OCI-LY3 (cell line): Measurements from ENCODE around the gene SCD5.

Source experiments
- EZH2phosphoT487 ChIP-seq: fragments of 200-600 bp; shearing (Covaris generic); IDR thresholded peaks from 2 replicates; pipeline ENCODE4 v1.6.1; 2018; ENCODE audit warnings: antibody characterized with exemption, mixed run types, low read depth
- TF ChIP-seq, protein P1 (sequence below): fragments of 200-600, 300-600 bp; sonication (generic); IDR thresholded peaks from 2 replicates; pipeline ENCODE4 v1.5.1; 2014; ENCODE audit warnings: antibody characterized with exemption, low read length, low read depth

GRCh38 chr4:82611527-82611926, 187.1 kb downstream of the SCD5 start:
- TF ChIP-seq, protein P1, sequence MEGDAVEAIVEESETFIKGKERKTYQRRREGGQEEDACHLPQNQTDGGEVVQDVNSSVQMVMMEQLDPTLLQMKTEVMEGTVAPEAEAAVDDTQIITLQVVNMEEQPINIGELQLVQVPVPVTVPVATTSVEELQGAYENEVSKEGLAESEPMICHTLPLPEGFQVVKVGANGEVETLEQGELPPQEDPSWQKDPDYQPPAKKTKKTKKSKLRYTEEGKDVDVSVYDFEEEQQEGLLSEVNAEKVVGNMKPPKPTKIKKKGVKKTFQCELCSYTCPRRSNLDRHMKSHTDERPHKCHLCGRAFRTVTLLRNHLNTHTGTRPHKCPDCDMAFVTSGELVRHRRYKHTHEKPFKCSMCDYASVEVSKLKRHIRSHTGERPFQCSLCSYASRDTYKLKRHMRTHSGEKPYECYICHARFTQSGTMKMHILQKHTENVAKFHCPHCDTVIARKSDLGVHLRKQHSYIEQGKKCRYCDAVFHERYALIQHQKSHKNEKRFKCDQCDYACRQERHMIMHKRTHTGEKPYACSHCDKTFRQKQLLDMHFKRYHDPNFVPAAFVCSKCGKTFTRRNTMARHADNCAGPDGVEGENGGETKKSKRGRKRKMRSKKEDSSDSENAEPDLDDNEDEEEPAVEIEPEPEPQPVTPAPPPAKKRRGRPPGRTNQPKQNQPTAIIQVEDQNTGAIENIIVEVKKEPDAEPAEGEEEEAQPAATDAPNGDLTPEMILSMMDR = no peak
- no peak for TF ChIP-seq EZH2phosphoT487
